ENCODE results near the gene ZNF408. TPM values are rescaled to one million over a fixed set of nuclear protein-coding genes. Genes with fewer than 3 reads are reported as not detected.
"Not testable (repeated sequence)": the region's sequence is repeated elsewhere in the genome, so short reads cannot be mapped to it uniquely, and the experiment has no call there.

ZNF408 gene
- polyA plus RNA-seq, 1 donor: 9.5 TPM

GRCh38 chr11:46695345-46696211, 5.3 kb upstream of the ZNF408 start:
- Histone ChIP-seq H3K27me3 (ENCODE audit: control insufficient read depth, insufficient read depth, low read length) (no peaks in the 10 kb centered on the region), H3K4me1 (ENCODE audit: control insufficient read depth, insufficient read depth, low read length) (peaks cover 19% of the 10 kb centered on the region), H3K27ac (ENCODE audit: low read length) (no peak overlapping the region), H3K4me3 (ENCODE audit: low read length) (no peak overlapping the region), H3K9me3 (ENCODE audit: control insufficient read depth, low read depth, low read length) (no peaks in the 10 kb centered on the region), H3K36me3 (ENCODE audit: control insufficient read depth, insufficient read depth, low read length) (peaks cover 53% of the 10 kb centered on the region)
- no CpG with 5 or more reads among the region's 12 CpGs for WGBS (ENCODE audit: insufficient coverage, low lambda C conversion rate)
- no peak for DNase-seq

- peaks cover 19% of the 10 kb centered on the region for H3K4me1 ChIP-seq (ENCODE audit: control insufficient read depth, insufficient read depth, low read length)
- H3K36me3 ChIP-seq (ENCODE audit: control insufficient read depth, insufficient read depth, low read length): peaks cover 51% of the 10 kb centered on the region
- no peak overlapping the region for H3K27ac ChIP-seq (ENCODE audit: low read length)
- 90% methylated on average over 2 of the region's 11 CpGs for WGBS (ENCODE audit: insufficient coverage, low lambda C conversion rate)
- no peaks in the 10 kb centered on the region for H3K27me3 ChIP-seq (ENCODE audit: control insufficient read depth, insufficient read depth, low read length)
- no peaks in the 10 kb centered on the region for H3K9me3 ChIP-seq (ENCODE audit: control insufficient read depth, low read depth, low read length)
- no peak overlapping the region for H3K4me3 ChIP-seq (ENCODE audit: low read length)
- no peak for DNase-seq
Observed at GRCh38 chr11:46696212-46696558, 4.6 kb upstream of the ZNF408 start.

- Histone ChIP-seq H3K27me3 (ENCODE audit: control insufficient read depth, insufficient read depth, low read length) (no peaks in the 10 kb centered on the region), H3K4me3 (ENCODE audit: low read length) (no peak overlapping the region), H3K4me1 (ENCODE audit: control insufficient read depth, insufficient read depth, low read length) (peaks cover 23% of the 10 kb centered on the region), H3K36me3 (ENCODE audit: control insufficient read depth, insufficient read depth, low read length) (peaks cover 45% of the 10 kb centered on the region), H3K9me3 (ENCODE audit: control insufficient read depth, low read depth, low read length) (no peaks in the 10 kb centered on the region), H3K27ac (ENCODE audit: low read length) (peak overlapping the region; percentile 7)
- DNase-seq: no peak
- no CpG with 5 or more reads among the region's 3 CpGs for WGBS (ENCODE audit: insufficient coverage, low lambda C conversion rate)
Observed at GRCh38 chr11:46697303-46697702, 3.5 kb upstream of the ZNF408 start.

- no CpG with 5 or more reads among the region's 2 CpGs for WGBS (ENCODE audit: insufficient coverage, low lambda C conversion rate)
- Histone ChIP-seq H3K27me3 (ENCODE audit: control insufficient read depth, insufficient read depth, low read length) (no peaks in the 10 kb centered on the region), H3K27ac (ENCODE audit: low read length) (peak overlapping the region; percentile 7), H3K9me3 (ENCODE audit: control insufficient read depth, low read depth, low read length) (no peaks in the 10 kb centered on the region), H3K4me1 (ENCODE audit: control insufficient read depth, insufficient read depth, low read length) (peaks cover 23% of the 10 kb centered on the region), H3K4me3 (ENCODE audit: low read length) (no peak overlapping the region), H3K36me3 (ENCODE audit: control insufficient read depth, insufficient read depth, low read length) (peaks cover 47% of the 10 kb centered on the region)
- DNase-seq: no peak
Observed at GRCh38 chr11:46697723-46698122, 3.1 kb upstream of the ZNF408 start.

- Histone ChIP-seq H3K9me3 (ENCODE audit: control insufficient read depth, low read depth, low read length) (no peaks in the 10 kb centered on the region), H3K4me3 (ENCODE audit: low read length) (no peak overlapping the region), H3K27ac (ENCODE audit: low read length) (no peak overlapping the region), H3K36me3 (ENCODE audit: control insufficient read depth, insufficient read depth, low read length) (peaks cover 49% of the 10 kb centered on the region), H3K4me1 (ENCODE audit: control insufficient read depth, insufficient read depth, low read length) (peaks cover 23% of the 10 kb centered on the region), H3K27me3 (ENCODE audit: control insufficient read depth, insufficient read depth, low read length) (no peaks in the 10 kb centered on the region)
- no peak for DNase-seq
- 86% methylated on average over 1 of the region's 1 CpG for WGBS (ENCODE audit: insufficient coverage, low lambda C conversion rate)
Observed at GRCh38 chr11:46698597-46698996, 2.2 kb upstream of the ZNF408 start.

GRCh38 chr11:46701078-46701654, 335 bp downstream of the ZNF408 start:
- H3K9me3 ChIP-seq (ENCODE audit: control insufficient read depth, low read depth, low read length): no peaks in the 10 kb centered on the region
- H3K4me1 ChIP-seq (ENCODE audit: control insufficient read depth, insufficient read depth, low read length): peaks cover 23% of the 10 kb centered on the region
- no peaks in the 10 kb centered on the region for H3K27me3 ChIP-seq (ENCODE audit: control insufficient read depth, insufficient read depth, low read length)
- peak overlapping the region; percentile 97 for H3K27ac ChIP-seq (ENCODE audit: low read length)
- peak overlapping the region; percentile 93 for H3K4me3 ChIP-seq (ENCODE audit: low read length)
- DNase-seq: no peak
- peaks cover 48% of the 10 kb centered on the region for H3K36me3 ChIP-seq (ENCODE audit: control insufficient read depth, insufficient read depth, low read length)
- WGBS (ENCODE audit: insufficient coverage, low lambda C conversion rate): no CpG with 5 or more reads among the region's 29 CpGs

GRCh38 chr11:46705070-46705688, 4.3 kb downstream of the ZNF408 start:
- WGBS (ENCODE audit: insufficient coverage, low lambda C conversion rate): no CpG with 5 or more reads among the region's 31 CpGs
- Histone ChIP-seq H3K36me3 (ENCODE audit: control insufficient read depth, insufficient read depth, low read length) (peaks cover 48% of the 10 kb centered on the region), H3K4me3 (ENCODE audit: low read length) (no peak overlapping the region), H3K9me3 (ENCODE audit: control insufficient read depth, low read depth, low read length) (no peaks in the 10 kb centered on the region), H3K27ac (ENCODE audit: low read length) (no peak overlapping the region), H3K4me1 (ENCODE audit: control insufficient read depth, insufficient read depth, low read length) (peaks cover 4% of the 10 kb centered on the region), H3K27me3 (ENCODE audit: control insufficient read depth, insufficient read depth, low read length) (no peaks in the 10 kb centered on the region)
- no peak for DNase-seq

DNA sequence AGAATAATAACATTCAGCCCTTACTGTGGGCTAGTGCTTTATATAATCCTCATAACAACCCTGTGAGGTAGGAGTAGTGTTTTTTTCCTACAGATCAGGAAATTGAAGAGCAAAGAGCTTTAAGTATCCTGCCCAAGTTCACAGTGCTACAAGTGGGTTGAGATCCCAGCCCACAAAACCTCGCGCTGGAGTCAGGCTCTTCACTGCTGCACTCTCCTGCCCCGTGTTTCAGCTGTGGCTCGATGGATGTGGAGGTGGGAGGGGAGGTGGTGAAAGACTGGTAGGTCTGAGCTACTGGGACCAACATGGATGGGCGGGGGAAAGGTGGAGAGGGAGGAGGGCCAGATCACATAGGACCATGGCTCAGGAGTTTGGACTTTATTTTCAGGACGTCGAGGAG, 6.1 kb downstream of the ZNF408 start:
- H3K9me3 ChIP-seq (ENCODE audit: control insufficient read depth, low read depth, low read length): no peaks in the 10 kb centered on the region
- 80% methylated on average over 2 of the region's 7 CpGs for WGBS (ENCODE audit: insufficient coverage, low lambda C conversion rate)
- H3K4me3 ChIP-seq (ENCODE audit: low read length): no peak overlapping the region
- no peaks in the 10 kb centered on the region for H3K27me3 ChIP-seq (ENCODE audit: control insufficient read depth, insufficient read depth, low read length)
- DNase-seq: no peak
- no peak overlapping the region for H3K27ac ChIP-seq (ENCODE audit: low read length)
- peaks cover 48% of the 10 kb centered on the region for H3K36me3 ChIP-seq (ENCODE audit: control insufficient read depth, insufficient read depth, low read length)
- peaks cover under 1% of the 10 kb centered on the region for H3K4me1 ChIP-seq (ENCODE audit: control insufficient read depth, insufficient read depth, low read length)

- not testable (repeated sequence) for H3K9me3 ChIP-seq (ENCODE audit: control insufficient read depth, low read depth, low read length); H3K4me1 ChIP-seq (ENCODE audit: control insufficient read depth, insufficient read depth, low read length); H3K27ac ChIP-seq (ENCODE audit: low read length); H3K27me3 ChIP-seq (ENCODE audit: control insufficient read depth, insufficient read depth, low read length); H3K4me3 ChIP-seq (ENCODE audit: low read length); DNase-seq
- peaks cover 28% of the 10 kb centered on the region for H3K36me3 ChIP-seq (ENCODE audit: control insufficient read depth, insufficient read depth, low read length)
- WGBS (ENCODE audit: insufficient coverage, low lambda C conversion rate): 100% methylated on average over 1 of the region's 9 CpGs
Observed at GRCh38 chr11:46709351-46709750, 8.5 kb downstream of the ZNF408 start.

DNA sequence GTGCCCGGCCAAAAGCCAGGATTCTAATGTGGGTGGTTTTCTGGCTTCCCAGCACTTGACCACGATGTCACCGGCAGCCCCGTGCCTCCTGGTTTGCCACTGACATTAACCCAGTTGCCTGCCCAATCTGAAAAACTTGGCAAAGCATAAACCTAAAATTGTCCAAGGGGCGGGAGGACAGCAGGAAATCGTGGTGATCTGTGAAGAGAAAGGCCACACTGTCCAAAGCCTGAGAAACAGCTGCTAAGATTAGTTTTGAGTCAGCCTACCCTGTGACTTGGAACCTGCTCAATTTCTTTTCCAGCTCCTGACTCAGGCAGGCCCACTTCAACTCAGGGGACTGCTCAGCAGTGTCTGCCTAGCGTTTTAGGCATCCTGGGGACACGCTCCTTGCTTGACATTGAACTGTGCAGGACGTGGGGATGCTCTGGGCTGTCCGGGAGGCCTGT, 10.0 kb downstream of the ZNF408 start:
- Histone ChIP-seq H3K4me1 (ENCODE audit: control insufficient read depth, insufficient read depth, low read length) (no peaks in the 10 kb centered on the region), H3K27ac (ENCODE audit: low read length) (no peak overlapping the region), H3K9me3 (ENCODE audit: control insufficient read depth, low read depth, low read length) (no peaks in the 10 kb centered on the region), H3K27me3 (ENCODE audit: control insufficient read depth, insufficient read depth, low read length) (no peaks in the 10 kb centered on the region), H3K4me3 (ENCODE audit: low read length) (no peak overlapping the region), H3K36me3 (ENCODE audit: control insufficient read depth, insufficient read depth, low read length) (peaks cover 13% of the 10 kb centered on the region)
- no CpG with 5 or more reads among the region's 10 CpGs for WGBS (ENCODE audit: insufficient coverage, low lambda C conversion rate)
- DNase-seq: no peak

Data from large intestine (tissue), 3 donors.